SK-MEL-5 (cell line): ENCODE measurements around the gene MXRA8. TPM values are rescaled to one million over a fixed set of nuclear protein-coding genes. Genes with fewer than 3 reads are reported as not detected.
"Not testable (repeated sequence)": the region's sequence is repeated elsewhere in the genome, so short reads cannot be mapped to it uniquely, and the experiment has no call there.

Experiments
- DNase-seq: peaks from one replicate; pipeline ENCODE4 v3.0.0-alpha.2; 2016; ENCODE audit warnings: low read depth, low spot score
- in situ Hi-C: cut with HindIII; loops from 2 replicates; pipeline ENCODE4 v1.10.0; 2016; ENCODE audit warnings: low sequenced_read_pairs, high pct_unique_total_duplicates, low pct_unique_long_range_greater_than_20kb
- total RNA-seq: library from RNA; depleted of rRNA; stranded (reverse); fragments of >200 nt; shearing (Covaris generic); gene quantifications from 2 replicates; pipeline ENCODE4 v1.2.3, GENCODE V29; 2014

Gene MXRA8
- total RNA-seq, 1 experiment from 2014 or later: not detected

DNA sequence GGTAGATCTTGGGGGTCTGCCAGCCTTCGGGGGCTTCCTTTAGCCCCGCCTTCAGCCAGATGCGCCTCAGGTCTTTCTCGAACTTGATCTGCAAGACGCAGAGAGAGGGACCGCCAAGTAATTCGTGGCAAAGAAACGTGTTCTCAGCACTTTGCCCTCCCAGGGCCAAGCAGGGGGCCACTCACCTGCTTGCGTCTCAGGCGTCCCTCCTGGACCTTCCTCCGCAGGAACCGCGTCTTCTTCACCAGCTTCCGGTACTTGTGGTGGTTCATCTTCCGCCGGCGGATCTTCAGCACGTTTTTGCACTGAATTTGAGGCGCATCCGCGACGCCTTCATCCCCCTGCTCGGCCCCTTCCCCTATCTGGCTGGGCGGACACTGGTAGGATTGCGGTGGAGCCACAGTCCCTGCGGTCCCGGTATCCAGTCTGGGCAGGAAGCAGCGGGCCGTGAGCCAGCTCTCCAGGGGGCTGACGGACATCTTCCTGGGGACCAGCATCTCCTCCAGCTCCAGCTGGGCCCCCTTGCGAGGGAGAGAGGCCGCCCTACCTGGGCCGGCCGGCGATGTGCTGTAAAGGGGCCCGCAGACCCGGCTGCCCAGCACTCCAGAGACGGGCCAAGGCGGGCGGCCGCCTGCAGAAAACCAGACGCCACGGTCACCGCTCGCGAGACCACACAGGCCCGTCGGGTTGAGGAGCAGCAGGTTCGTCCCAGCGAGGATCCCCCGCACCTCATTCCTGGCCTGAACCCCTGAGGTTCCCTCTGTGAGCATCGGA lies 15.6 kb upstream of the MXRA8 start:
- DNase-seq: no peak
- in situ Hi-C loops: no loop called here

GRCh38 chr1:1373051-1373814 lies 14.9 kb upstream of the MXRA8 start:
- in situ Hi-C loops: no loop called here
- no peak for DNase-seq

GRCh38 chr1:1371746-1372711 lies 13.7 kb upstream of the MXRA8 start:
- DNase-seq: peak; percentile 44
- in situ Hi-C loops: no loop called here

GRCh38 chr1:1371364-1371745 lies 13.0 kb upstream of the MXRA8 start:
- in situ Hi-C loops: no loop called here
- no peak for DNase-seq

GRCh38 chr1:1370771-1371300 lies 12.5 kb upstream of the MXRA8 start:
- no peak for DNase-seq
- in situ Hi-C loops: no loop called here

DNA sequence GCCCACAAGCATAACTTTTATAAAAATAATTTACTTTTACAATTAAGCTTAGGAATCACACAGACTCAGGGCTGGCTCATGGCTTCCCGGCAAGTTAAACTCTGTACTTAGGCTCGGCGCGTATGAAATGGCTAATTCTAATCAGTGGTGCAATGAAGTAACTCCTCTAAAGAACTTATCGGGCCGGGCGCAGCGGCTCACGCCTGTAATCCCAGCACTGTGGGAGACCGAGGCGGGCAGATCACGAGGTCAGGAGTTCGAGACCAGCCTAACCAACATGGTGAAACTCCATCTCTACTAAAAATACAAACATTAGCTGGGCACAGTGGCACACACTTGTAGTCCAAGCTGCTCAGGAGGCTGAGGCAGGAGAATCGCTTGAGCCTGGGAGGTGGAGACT lies 11.7 kb upstream of the MXRA8 start:
- DNase-seq, in situ Hi-C loops: not testable (repeated sequence)

DNA sequence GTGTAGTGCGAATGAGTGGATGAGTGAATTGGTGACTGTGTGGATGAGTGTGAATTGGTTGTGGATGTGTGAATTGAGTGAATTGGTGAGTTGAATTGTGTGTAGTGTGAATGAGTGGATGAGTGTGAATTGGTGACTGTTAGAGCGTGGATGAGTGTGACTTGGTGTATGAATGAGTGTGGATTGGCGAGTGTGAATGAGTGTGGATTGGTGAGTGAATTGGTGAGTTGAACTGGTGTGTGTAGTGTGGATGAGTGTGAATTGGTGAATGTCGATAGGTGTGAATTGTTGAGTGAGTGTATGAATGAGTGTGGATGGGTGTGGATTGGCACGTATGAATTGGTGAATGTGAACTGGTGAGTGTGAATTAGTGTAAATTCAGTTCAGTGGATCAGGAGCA lies 9.0 kb upstream of the MXRA8 start:
- in situ Hi-C loops: no loop called here
- DNase-seq: no peak

- no peak for DNase-seq
- in situ Hi-C loops: no loop called here
Observed at GRCh38 chr1:1366699-1367066, 8.3 kb upstream of the MXRA8 start.

- in situ Hi-C loops: no loop called here
- DNase-seq: no peak
Observed at GRCh38 chr1:1365875-1366698, 7.7 kb upstream of the MXRA8 start.

- in situ Hi-C loops: no loop called here
- no peak for DNase-seq
Observed at GRCh38 chr1:1364266-1364665, 5.9 kb upstream of the MXRA8 start.

- in situ Hi-C loops: no loop called here
Observed at GRCh38 chr1:1361982-1362423, 3.6 kb upstream of the MXRA8 start.

DNA sequence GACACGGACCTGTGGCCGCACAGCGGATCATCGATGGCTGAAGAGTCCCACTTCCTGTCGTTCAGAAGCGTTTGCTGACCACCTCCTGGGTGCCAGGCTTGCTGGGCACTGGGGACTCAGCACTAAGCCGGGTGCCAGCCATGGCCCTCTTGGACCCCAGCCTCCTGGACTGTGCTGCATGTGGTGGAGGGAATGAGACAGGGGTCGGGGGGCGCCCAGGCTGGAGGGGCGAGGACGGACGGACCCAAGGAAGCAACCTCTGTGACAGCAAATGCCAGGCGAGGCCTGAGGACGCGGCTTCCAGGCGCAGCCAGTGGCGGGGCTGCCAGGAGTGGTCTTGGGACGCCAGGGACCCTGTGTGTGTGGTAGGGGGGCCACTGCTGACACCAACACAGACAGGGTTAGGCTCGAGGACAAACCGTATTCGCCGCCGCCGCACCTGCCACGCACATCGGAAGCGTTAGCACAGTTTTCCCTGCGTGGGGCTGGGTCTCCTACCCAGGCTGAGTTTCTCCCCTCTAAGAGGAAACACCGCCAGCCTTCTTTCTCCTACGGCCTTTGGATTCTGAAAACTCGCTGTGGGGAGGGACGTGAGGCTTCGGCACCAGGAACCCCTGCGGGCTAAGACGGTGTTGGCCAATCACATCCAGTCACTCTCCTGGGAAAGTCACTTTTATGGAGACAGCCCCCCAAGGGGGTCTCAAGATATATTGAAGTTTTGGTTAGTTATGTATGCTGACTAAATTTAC lies 3.1 kb upstream of the MXRA8 start:
- DNase-seq: no peak
- in situ Hi-C loops: no loop called here

More at GRCh38 chr1:1361982-1362423, 3.6 kb upstream of the MXRA8 start:
- DNase-seq: peak; percentile 61

DNA sequence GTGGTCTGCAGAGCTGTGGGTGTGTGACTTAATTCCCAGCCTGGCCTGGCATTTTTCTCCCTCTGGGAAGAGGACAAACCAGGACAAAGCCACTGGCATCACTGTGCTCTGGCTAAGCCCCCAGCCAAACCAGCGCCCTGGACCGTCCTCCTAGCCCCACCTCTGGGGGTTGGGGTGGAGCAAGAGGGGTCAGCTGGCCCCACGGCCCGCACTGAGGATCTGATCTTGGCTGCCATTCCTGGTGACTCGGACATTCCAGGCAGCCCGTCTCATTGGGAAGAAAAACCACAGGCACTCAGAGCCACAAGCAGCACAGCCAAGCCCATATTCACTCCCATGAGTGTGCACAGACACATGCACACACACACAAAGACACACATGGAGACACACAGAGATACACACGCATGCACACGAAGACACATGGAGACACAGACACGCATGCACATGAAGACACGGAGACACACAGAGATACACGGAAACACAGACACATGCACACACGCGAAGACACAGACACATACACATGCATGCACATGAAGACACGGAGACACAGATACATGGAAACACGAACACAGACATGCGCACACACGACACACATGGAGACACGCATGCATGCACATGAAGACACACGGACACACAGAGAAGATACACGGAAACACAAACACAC lies 2.3 kb upstream of the MXRA8 start:
- in situ Hi-C loops: no loop called here
- DNase-seq: no peak

GRCh38 chr1:1359664-1360468 lies 1.5 kb upstream of the MXRA8 start:
- in situ Hi-C loops: no loop called here
- no peak for DNase-seq

GRCh38 chr1:1359308-1359663 lies 931 bp upstream of the MXRA8 start:
- no peak for DNase-seq
- in situ Hi-C loops: no loop called here
